Measurements from ENCODE around the gene SIRT2.
"Not testable (repeated sequence)": the region's sequence is repeated elsewhere in the genome, so short reads cannot be mapped to it uniquely, and the experiment has no call there.

The SIRT2 gene

DNA sequence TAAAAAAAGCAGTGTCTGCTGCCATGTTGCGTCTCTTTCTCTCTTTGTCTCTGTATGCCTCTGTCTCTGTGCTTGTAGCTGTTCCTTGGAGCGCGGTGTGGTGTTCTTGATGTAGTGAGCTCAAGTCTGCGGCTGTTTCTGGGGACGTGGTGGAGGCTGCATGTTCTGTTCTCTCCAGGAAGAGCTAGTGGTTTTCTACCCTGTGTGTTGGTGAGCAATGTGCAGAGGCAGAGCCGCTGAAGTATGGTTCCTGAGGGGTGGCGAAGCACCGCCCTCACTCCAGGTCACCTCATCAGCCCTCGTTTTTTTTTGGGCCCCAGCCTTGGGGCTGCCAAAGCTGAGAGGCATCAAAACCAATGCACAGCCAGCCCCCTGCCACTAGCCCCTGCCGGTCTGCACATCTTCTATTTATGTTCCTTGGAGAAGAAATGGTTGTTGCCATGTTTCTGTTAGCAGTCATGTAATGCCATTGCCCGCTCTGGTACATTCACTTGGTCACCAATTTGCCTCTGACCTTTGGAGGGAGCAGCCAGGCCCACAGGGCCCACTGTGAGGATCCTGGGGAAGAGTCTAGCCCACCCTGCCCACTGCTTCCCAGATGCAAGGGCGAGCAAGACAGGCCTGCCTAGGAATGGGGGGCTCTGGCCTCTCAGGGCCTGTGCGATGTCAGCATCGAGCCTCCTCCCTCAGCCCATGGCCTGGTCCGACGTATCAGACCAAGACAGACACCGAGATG, 56.8 kb downstream of the SIRT2 start:
- peak; percentile 81 for DNase-seq

DNA sequence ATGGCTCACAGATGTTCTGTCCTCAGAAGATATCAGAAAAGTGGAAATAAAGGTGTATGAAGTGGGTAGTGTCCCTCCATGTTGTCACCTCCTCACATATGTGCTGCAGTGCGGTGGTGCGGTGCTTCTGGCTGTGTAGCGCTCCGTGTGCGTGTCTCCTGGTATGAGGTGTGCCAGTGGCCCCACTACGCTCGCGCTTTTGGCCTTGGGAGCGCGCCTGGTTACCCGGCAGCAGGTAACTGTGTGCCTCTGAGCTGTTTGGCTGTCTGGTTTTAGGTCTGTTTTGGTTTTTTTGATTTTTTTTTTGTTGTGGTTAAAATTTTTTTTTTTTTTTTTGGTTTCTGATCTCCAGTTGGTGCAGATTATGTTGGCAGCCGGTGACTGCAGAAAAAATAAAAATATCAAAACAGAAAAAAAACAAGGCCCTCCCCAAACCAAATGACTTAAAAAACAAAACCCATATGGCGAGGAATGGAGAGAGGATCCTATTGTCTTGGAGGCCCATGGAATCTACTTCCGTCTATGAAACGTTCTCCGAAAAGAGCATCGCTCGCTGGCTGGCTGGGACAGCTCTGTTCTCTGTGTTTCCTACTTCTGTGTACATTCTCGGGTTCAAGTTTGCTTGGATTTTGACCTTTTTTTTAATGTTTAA, 57.5 kb downstream of the SIRT2 start:
- DNase-seq, result peak; percentile 80

DNA sequence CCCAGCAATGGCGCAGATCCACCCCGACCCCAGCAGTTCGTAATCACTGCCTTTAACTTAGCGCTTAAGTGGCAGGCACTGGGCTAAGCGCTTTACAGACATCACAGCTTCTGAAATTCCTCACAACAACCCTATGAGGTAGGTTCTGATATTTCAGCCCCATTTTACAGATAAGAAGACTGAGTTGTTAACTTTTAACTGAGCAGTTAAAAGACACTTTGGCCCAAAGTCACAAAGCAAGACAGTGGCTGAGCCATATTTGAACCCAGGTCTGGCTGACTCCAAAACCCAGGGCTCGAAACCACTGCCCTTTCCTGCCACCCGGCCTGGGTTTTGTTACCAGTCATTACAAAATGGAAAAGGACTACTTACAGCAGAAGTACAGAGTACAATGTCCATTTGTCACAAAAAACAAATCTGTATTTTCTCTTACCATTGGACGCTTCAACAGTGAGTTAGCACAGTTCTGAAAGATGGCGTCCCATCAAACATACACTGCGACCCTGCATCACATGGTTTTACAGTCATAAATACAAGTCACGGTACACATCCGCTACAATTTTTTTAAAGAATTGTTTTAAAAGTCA, 58.1 kb downstream of the SIRT2 start:
- no peak for DNase-seq

DNA sequence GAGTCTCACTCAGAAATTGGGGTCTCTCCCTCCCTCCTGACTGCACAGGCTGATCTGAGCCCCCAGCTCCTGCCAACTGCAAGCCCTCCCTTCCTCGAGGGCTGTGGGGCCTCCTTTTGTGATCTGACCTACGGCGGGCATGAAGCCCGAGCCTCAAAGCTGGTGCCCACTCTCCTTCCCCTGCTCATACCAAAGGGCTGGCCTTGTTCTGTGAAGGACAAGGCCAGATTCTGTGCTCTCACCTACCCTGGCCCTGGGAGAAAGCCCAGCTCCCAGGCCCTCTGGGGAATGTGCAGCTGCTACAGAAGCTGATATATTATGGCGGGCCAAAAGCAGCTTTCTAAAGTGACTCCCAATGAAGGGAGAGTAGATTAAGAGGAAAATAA, 58.8 kb downstream of the SIRT2 start:
- no peak for DNase-seq

DNA sequence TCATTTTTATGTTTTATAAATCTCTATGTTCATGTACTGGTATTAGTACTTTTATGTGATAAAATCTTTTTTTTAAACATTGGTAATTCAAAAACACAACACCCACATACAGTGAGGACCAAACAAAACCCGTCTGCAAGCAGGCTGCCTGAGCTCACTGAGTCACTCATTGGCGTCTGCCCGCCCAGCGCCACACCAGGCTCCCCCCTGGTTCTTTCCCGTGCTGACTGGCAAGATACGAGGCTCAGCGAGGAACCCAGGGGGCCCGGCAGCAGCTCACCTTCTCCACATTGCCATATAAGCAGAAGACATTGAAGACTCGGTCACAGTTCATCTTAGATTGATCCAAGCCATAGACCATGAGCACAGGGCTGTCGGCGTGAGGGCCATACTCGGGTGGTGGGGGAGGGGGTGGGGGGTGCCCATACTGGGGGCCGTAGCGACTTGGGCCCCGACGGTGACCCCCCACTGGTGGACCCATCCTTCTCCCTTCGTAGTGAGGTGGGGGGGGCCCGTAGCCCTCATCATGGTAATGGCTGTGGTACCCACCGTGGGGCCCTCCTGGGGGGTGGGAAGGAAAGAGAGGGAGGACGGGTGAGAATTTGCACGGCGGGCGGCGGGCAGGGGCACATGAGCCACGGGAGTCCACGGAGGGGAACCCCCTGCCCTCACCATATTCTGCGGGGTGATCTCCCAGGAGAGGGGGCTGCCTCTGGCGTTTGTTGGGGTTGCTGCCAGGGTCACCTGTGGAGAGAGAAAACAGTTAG, 59.4 kb downstream of the SIRT2 start:
- no peak for DNase-seq

DNA sequence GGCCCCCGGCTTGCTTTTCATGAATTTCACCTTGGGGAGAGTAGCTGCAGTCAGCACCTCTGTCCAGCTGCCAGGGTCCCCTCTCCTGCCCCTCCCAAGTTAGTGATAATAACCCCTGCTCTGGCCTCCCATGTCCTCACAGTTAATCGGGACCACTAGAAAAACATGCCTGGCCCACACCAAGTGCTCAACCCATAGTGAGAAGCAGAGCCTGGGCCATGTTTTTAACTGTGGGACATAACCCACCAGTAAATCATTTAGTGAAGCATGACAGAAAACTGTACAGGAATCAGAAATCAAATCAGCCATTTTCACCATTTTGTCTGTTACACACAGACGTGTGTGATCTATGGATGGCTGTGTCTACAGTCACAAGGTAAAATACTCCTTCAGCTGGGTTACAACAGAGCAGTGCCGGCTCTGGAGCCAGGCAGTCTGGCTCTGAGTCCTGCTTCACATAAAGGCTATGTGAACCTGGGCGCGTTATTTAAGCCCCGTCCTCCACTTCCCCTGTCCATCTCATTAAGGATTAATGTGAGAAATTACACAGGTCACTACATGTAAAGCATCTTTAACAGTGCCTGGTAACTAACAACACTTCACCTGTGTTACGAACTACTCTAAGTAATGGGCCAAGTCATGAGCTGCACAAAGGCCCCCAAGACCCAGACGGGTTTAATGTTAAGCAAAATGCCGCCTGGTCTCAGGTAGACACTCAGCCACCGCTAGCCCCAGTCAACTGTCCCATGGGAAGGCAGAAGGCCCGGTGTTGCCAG, 60.2 kb downstream of the SIRT2 start:
- DNase-seq, result no peak

DNA sequence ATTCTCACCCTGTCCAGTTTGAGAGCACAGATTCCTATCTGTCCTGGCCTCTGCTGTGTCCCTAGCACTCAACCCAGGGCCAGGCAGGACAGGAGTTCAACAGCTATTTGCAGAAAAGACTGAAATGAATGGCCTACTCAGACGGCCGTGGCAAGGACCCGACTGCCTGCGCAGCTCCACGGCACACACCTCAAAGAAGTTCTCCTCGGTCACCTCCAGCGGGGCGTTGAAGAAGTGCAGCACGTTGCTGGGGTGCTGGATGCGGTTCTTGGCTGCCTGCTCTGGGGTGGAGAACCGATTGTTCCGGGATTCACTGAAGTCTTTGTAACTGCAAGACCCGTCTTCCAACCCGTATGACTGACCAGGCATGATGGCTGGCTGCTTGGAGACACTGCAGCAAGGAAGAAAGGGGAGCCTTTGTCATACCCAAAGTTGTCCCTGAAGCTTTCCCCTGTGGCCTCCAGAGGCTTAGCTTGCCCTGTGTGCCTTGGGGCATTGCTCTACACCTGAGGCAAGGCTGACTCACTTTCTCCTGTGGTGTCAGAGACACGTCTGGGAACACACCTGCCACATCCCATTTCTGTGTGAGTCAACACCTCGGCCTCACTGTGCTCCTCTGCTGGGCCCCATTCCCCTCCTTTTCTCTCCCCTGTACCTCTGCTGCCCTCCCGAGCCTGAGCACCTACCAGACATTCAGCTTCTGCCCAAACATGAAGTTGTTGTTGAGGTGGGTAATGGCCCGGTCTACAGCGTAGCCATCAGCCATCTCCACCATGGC, 61.0 kb downstream of the SIRT2 start:
- peak; percentile 61 for DNase-seq

DNA sequence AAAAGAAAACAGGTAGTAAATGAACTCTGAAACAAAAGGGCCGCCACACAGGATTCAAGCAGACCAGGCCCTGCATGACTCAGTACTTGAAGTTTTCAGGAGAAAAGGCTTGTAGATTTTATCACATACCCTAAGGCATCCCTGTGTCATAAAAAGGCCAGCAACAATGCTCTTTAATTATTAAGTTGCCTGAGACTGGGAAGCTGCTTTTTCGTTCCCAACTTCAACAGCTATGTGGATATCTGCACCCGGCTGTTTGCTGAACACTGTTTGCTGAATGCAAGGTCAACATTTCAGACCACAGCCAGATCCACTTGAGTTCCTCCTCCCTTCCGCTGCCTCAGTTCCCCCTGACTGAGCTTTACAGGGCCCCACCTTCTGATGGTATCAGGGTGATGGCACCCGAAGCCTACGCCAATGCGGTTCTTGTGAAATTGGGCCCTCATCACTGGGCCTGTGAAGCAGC, 61.7 kb downstream of the SIRT2 start:
- no peak for DNase-seq

DNA sequence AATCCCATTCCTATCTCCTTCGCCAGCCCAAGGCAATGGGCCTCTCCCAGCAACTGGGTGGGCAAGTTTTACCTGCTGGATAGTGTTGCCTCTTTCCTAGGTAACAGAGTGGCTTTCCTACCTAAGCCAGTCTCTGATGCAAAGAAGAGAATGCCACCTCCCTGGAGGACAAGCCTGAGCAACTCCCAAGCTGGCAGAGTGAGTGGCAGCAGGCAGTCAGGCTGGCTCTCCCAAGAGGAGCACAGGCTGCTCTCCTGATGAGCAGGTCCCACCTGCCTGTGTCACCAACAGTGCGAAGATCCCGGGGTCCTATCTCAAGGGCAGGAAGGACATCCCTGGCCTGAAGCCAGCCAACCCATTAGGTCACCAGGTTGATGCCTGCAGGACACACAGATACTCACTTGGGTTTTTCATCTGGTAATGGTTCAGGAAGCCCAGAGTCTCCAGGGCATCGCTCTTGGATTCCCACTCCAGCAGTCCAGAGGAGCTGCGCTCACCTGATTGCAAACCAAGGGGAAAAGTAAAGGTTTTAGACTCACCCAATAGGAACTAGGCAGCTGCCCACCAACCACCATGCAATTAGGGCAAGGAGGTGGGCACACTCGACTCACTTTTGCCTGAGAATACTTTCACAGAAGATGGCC, 62.3 kb downstream of the SIRT2 start:
- no peak for DNase-seq

DNA sequence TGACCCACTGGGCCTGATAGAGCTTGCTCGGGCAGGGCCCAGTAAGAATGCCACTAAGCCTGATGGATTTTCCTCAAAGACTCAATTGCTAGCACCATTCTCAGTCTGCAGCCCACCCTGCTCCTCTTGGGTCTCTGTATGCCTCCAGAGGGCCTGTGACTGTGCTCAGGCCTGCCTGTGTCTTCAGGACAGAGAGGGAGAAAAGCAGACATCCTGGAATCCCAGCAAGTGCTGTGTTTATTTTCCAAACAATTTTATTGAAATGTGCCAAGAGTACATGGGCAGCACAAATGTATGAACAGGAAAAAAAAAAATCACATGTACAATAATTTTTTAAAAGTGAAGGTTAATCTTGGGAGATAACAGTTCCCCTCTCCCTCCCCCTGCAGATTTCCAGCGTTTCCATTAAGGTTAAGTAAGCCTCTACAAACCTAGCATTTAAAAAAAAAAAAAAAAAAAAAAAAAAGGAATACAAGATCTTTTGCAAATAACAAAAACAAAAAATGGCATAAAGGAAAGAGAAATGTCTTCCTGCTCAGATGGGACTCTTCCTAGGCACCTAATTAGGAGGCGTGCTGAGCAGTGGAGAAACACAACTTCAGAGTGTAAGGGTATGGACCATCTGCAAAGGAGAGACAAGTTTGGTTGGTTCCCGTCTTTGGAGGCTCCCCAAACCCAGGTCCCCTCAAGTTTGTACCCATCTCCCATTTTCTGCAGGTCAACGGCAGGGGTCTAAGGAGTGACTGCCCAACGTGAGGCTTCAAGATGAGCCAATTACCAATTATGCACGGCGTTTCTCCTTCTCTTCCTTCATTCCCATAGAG, 63.0 kb downstream of the SIRT2 start:
- no peak for DNase-seq

DNA sequence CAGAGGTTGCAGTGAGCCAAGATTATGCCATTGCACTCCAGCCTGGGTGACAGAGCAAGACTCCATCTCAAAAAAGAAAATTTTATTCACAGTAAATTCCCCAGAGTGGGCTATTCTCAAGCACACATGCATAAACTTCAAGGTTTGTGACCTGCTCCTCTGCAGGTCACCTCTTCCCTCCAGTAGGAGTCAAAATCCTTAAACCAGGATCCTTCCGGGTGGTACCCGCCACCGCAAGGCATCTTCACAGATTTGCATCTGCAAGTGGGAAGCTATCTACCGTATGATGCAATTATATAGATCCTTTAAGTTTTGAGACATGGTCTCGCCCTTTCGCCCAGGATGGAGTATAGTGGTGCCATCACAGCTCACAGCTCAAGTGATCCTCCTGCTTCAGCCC, 64.8 kb downstream of the SIRT2 start:
- DNase-seq, result no peak

DNA sequence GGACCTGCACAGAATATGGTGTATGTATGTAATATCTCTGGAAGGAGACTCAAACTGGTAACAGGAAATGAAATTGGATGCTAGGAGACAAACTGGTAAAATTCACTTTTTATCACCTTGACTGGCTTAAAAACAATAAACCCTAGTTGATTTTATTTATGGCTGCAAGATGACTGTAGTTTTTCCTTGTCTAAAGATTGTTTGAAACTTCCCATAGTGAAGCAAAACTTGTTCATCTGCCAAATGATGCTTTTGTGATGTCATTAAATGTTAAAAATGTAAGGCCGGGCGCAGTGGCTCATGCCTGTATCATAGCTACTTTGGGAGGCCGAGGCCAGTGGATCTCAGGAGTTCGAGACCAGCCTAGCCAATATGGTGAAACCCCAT, 65.3 kb downstream of the SIRT2 start:
- no peak for DNase-seq

DNA sequence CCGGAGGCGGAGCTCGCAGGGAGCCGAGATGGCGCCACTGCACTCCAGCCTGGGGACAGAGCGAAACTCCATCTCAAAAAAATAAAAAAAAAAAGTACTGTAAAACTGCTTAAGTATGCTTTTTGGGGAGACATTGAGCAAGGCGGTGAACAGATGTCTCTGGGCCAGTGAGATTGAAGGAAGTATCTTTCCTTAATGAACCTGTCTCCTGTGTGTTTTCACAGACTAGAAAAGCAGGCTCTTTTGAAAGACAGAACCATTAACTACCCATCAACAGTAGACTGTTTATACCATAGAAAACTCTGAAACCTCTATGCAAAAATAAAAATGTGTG, 66.4 kb downstream of the SIRT2 start:
- DNase-seq, result no peak

DNA sequence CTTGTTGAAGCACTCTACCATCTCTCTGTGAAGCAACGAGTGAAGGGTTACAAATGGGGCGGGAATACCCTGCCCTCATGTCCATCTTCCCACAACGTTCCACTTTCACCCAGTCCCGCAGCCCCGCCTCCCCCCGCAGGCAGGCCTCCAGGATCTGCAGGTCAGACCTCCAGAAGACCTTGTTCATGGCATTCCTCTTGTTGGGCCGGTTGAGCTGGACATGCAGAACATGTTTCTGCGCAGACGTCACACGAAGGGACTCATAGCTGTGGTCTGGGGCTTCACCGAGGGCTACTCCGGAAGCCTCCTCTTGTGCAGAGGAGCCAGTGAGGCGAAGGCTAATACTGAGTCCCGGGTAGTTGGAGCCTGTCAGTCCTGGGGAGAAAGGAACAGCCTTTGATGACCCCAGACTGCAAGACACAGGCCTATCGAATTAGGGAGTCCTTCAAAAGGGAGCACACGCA, 68.2 kb downstream of the SIRT2 start:
- DNase-seq, result peak; percentile 10

DNA sequence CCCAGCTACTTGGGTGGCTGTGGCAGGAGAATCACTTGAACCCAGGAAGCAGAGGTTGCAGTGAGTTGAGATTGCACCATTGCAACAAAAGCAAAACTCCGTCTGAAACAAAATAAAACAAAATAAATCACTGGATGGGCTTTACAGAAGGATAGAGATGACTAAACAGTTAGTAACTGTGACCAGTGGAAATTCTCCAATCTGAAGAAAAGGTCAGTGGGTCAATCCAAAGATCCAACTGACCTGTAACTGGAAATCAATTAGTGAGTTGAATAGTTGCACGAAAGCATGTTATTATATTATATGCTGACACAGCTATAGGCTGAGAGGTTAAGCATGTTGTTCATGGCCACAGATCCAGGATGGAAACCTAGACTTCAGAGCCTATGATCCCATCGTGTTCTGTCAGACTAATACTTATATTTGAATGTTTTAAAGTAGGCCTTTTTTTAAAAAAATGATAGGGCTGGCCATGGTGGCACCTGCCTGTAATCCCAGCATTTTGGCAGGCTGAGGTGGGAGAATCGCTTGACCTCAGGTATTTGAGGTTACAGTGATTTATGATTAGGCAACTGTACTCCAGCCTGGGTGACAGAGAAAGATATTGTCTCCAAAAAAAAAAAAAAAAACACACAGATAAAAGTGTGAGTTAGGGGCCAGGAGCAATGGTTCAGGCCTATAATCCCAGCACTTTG, 69.2 kb downstream of the SIRT2 start:
- DNase-seq, result no peak

DNA sequence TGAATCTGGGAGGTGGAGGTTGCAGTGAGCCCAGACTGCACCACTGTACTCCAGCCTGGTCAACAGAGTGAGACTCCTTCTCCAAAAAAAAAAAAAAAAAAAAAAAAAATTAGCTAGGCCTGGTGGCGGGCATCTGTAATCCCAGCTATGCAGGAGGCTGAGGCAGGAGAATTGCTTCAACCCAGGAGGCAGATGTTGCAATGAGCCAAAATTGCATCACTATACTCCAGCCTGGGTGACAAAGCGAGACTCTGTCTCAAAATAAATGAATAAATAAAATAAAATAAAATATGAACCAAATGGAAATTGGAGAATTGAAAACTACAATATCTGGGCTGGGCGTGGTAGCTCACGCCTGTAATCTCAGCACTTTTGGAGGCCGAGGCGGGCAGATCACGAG, 70.2 kb downstream of the SIRT2 start:
- DNase-seq, result not testable (repeated sequence)
